ENCODE data around the gene ZDHHC12. TPM values are rescaled to one million over a fixed set of nuclear protein-coding genes. Genes with fewer than 3 reads are reported as not detected.
A peak's percentile ranks its signal among the peaks of the same experiment; 100 is the strongest.

The ZDHHC12 gene
- total RNA-seq, 1 experiment from 2014 or later = 39.7 TPM

DNA sequence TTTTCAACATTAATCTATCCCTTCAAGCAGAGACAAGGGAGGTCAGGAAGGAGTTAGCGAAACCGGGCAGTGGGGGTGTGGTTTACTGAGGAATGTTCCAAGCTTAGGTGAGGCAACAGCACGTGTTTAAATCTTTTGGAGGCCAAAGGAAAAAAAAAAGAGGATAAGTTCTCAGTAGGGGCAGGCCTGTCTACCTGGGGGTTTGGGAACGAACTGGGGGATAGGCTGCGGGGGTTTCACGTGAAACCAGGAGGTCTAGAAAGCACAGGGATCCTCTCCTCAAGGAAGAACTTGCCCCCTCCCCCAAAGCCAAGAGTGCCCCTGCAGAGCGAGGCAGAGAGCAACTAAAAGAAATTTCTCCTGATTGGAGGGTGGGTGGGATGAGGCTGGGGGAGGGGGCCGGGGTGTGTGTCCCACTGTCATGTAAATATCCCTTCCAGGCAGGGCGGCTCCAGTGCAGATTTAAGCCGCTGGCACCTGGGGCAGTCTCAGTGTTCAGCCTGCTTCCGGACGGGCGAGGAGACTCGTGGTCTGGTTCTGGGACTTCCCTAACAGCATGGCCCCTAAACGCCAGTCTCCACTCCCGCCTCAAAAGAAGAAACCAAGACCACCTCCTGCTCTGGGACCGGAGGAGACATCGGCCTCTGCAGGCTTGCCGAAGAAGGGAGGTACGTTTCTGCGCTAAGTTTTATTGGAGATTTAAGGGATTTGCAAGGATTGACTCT is 40.4 kb downstream of the ZDHHC12 start (continued):
- TF ChIP-seq TCF7 (CRISPR knock-in tag; IDR thresholded peaks at IDR 0.05; ENCODE audit: low read depth) = 0 out of 2 replicates have a peak, but pooled peaks have one; percentile 18
- TF ChIP-seq NFATC4 (CRISPR knock-in tag; IDR thresholded peaks at IDR 0.05) = peak; percentile 32; the same call in 1 of the 2 replicates
- TF ChIP-seq, protein P1, sequence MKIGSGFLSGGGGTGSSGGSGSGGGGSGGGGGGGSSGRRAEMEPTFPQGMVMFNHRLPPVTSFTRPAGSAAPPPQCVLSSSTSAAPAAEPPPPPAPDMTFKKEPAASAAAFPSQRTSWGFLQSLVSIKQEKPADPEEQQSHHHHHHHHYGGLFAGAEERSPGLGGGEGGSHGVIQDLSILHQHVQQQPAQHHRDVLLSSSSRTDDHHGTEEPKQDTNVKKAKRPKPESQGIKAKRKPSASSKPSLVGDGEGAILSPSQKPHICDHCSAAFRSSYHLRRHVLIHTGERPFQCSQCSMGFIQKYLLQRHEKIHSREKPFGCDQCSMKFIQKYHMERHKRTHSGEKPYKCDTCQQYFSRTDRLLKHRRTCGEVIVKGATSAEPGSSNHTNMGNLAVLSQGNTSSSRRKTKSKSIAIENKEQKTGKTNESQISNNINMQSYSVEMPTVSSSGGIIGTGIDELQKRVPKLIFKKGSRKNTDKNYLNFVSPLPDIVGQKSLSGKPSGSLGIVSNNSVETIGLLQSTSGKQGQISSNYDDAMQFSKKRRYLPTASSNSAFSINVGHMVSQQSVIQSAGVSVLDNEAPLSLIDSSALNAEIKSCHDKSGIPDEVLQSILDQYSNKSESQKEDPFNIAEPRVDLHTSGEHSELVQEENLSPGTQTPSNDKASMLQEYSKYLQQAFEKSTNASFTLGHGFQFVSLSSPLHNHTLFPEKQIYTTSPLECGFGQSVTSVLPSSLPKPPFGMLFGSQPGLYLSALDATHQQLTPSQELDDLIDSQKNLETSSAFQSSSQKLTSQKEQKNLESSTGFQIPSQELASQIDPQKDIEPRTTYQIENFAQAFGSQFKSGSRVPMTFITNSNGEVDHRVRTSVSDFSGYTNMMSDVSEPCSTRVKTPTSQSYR (CRISPR knock-in tag; IDR thresholded peaks at IDR 0.05) = no peak; the same call in 1 of the 2 replicates
- no peak for TF ChIP-seq ZNF138 (CRISPR knock-in tag; conservative IDR thresholded peaks at IDR 0.05)
- peak; percentile 84 for TF ChIP-seq TEAD1 (CRISPR knock-in tag; IDR thresholded peaks at IDR 0.05)
- TF ChIP-seq, protein P2, sequence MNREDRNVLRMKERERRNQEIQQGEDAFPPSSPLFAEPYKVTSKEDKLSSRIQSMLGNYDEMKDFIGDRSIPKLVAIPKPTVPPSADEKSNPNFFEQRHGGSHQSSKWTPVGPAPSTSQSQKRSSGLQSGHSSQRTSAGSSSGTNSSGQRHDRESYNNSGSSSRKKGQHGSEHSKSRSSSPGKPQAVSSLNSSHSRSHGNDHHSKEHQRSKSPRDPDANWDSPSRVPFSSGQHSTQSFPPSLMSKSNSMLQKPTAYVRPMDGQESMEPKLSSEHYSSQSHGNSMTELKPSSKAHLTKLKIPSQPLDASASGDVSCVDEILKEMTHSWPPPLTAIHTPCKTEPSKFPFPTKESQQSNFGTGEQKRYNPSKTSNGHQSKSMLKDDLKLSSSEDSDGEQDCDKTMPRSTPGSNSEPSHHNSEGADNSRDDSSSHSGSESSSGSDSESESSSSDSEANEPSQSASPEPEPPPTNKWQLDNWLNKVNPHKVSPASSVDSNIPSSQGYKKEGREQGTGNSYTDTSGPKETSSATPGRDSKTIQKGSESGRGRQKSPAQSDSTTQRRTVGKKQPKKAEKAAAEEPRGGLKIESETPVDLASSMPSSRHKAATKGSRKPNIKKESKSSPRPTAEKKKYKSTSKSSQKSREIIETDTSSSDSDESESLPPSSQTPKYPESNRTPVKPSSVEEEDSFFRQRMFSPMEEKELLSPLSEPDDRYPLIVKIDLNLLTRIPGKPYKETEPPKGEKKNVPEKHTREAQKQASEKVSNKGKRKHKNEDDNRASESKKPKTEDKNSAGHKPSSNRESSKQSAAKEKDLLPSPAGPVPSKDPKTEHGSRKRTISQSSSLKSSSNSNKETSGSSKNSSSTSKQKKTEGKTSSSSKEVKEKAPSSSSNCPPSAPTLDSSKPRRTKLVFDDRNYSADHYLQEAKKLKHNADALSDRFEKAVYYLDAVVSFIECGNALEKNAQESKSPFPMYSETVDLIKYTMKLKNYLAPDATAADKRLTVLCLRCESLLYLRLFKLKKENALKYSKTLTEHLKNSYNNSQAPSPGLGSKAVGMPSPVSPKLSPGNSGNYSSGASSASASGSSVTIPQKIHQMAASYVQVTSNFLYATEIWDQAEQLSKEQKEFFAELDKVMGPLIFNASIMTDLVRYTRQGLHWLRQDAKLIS (CRISPR knock-in tag; IDR thresholded peaks at IDR 0.05; ENCODE audit: borderline replicate concordance) = 0 out of 2 replicates have a peak, but pooled peaks have one; percentile 31
- TF ChIP-seq, protein P3, sequence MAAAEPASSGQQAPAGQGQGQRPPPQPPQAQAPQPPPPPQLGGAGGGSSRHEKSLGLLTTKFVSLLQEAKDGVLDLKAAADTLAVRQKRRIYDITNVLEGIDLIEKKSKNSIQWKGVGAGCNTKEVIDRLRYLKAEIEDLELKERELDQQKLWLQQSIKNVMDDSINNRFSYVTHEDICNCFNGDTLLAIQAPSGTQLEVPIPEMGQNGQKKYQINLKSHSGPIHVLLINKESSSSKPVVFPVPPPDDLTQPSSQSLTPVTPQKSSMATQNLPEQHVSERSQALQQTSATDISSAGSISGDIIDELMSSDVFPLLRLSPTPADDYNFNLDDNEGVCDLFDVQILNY (CRISPR knock-in tag; IDR thresholded peaks at IDR 0.05) = 0 out of 2 replicates have a peak, but pooled peaks have one; percentile 14
- 0 out of 2 replicates have a peak, but pooled peaks have one; percentile 44 for TF ChIP-seq ZNF671 (CRISPR knock-in tag; IDR thresholded peaks at IDR 0.05)
- no peak for TF ChIP-seq ATF2 (CRISPR knock-in tag; IDR thresholded peaks at IDR 0.05; ENCODE audit: borderline replicate concordance, low read depth)
- no peak for TF ChIP-seq RELA (CRISPR knock-in tag; IDR thresholded peaks at IDR 0.05; ENCODE audit: borderline replicate concordance)
- TF ChIP-seq IRF2 (CRISPR knock-in tag; IDR thresholded peaks at IDR 0.05; ENCODE audit: borderline replicate concordance, low read depth) = no peak
- TF ChIP-seq, protein P4, sequence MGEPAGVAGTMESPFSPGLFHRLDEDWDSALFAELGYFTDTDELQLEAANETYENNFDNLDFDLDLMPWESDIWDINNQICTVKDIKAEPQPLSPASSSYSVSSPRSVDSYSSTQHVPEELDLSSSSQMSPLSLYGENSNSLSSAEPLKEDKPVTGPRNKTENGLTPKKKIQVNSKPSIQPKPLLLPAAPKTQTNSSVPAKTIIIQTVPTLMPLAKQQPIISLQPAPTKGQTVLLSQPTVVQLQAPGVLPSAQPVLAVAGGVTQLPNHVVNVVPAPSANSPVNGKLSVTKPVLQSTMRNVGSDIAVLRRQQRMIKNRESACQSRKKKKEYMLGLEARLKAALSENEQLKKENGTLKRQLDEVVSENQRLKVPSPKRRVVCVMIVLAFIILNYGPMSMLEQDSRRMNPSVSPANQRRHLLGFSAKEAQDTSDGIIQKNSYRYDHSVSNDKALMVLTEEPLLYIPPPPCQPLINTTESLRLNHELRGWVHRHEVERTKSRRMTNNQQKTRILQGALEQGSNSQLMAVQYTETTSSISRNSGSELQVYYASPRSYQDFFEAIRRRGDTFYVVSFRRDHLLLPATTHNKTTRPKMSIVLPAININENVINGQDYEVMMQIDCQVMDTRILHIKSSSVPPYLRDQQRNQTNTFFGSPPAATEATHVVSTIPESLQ (CRISPR knock-in tag; IDR thresholded peaks at IDR 0.05) = no peak
- TF ChIP-seq ELF4 (CRISPR knock-in tag; IDR thresholded peaks at IDR 0.05; ENCODE audit: low read depth) = no peak
- 0 out of 2 replicates have a peak, but pooled peaks have one; percentile 7 for TF ChIP-seq ZNF121 (CRISPR knock-in tag; IDR thresholded peaks at IDR 0.05)
- 0 out of 2 replicates have a peak, but pooled peaks have one; percentile 5 for TF ChIP-seq NFYB (CRISPR knock-in tag; conservative IDR thresholded peaks at IDR 0.05; ENCODE audit: low read depth)
